HCT116 (cell line): ENCODE measurements around the gene GAK. TPM values are rescaled to one million over a fixed set of nuclear protein-coding genes. Genes with fewer than 3 reads are reported as not detected.

ENCODE experiments used
- ATAC-seq: fragments of 200-7000 bp; cut with Tn5 transposase; 2 replicates; pipeline ENCODE4 v1.9.1; 2020; ENCODE audit warnings: mild to moderate bottlenecking, moderate library complexity
- BruUV-seq: library from RNA; stranded (reverse); fragments of 400-500 nt; replicated peaks from 2 replicates; lab custom pipeline; 2021; lab: Mats Ljungman, UMichigan
- CTCF ChIA-PET: fragments of 300-600 bp; sonication (Branson Sonifier 250); formaldehyde crosslinking; loops from one replicate; lab custom pipeline; 2021; ENCODE audit warnings: antibody characterized with exemption; lab: Charles Lee
- POLR2A ChIA-PET: fragments of 300-600, 350-600 bp; sonication (Branson Sonifier 250); formaldehyde crosslinking; loops from one replicate; lab custom pipeline; 2021; ENCODE audit warnings: antibody characterized with exemption; lab: Charles Lee
- RAD21 ChIA-PET, 2 experiments: fragments of 300-600 bp; sonication (Branson Sonifier 250); formaldehyde crosslinking; loops; one replicate each; lab custom pipeline; 2023; ENCODE audit warnings: low total read pairs in 2 of 2; ENCODE audit not compliant: uncharacterized antibody in 2 of 2, unreplicated experiment in 2 of 2, low non-redundant PET in 1 of 2; lab: Charles Lee
- DNase-seq: peaks from one replicate; pipeline ENCODE4 v3.0.0-alpha.2; 2010; ENCODE audit warnings: low read depth, low spot score
- H2AFZ ChIP-seq: fragments of 200-600 bp; shearing (Covaris generic), sonication (generic); 2 replicates; pipeline ENCODE4 v1.6.1; 2017; ENCODE audit warnings: low read depth, mixed run types, mixed read lengths, antibody characterized with exemption, low read length; ENCODE audit not compliant: poor library complexity, severe bottlenecking
- H3K27ac ChIP-seq: 2 replicates; pipeline ENCODE4 v1.5.1; 2012; ENCODE audit warnings: low read depth, low read length
- H3K27me3 ChIP-seq: fragments of 200-600 bp; sonication (generic); 2 replicates; pipeline ENCODE4 v1.6.1; 2016; ENCODE audit warnings: mixed run types, low read length, mixed read lengths; ENCODE audit not compliant: insufficient read depth
- H3K36me3 ChIP-seq, 2 experiments: fragments of 200-500 bp in 1 of 2; fragments of 200-600 bp in 1 of 2; sonication (Bioruptor generic) in 1 of 2; sonication (generic) in 1 of 2; 2 replicates each; pipeline versions ENCODE4 v1.5.1 to v1.6.1; 2014 to 2016; ENCODE audit warnings: low read length in 2 of 2, inconsistent platforms in 1 of 2, mixed read lengths in 1 of 2, mixed run types in 1 of 2; ENCODE audit not compliant: insufficient read depth in 2 of 2, control insufficient read depth in 1 of 2
- H3K4me1 ChIP-seq, 2 experiments: fragments of 200-600 bp in 1 of 2; sonication (generic) in 1 of 2; 2 replicates each; pipeline versions ENCODE4 v1.5.1 to v1.6.1; 2012 to 2017; ENCODE audit warnings: low read length in 2 of 2, inconsistent platforms in 1 of 2, mild to moderate bottlenecking in 1 of 2, mixed read lengths in 1 of 2, mixed run types in 1 of 2, moderate library complexity in 1 of 2; ENCODE audit not compliant: insufficient read depth in 2 of 2, control insufficient read depth in 1 of 2
- H3K4me2 ChIP-seq: fragments of 200-600 bp; sonication (generic); 2 replicates; pipeline ENCODE4 v1.6.1; 2017; ENCODE audit warnings: mixed run types, low read length, mixed read lengths
- H3K4me3 ChIP-seq, 2 experiments: fragments of 200-600 bp in 1 of 2; sonication (generic) in 1 of 2; replicated peaks in 1 of 2; 2 replicates each; pipeline ENCODE4 v1.5.1; 2011 to 2016; ENCODE audit warnings: low read length in 2 of 2, control low read depth in 1 of 2, low read depth in 1 of 2, mild to moderate bottlenecking in 1 of 2, mixed read lengths in 1 of 2, mixed run types in 1 of 2
- H3K79me2 ChIP-seq: fragments of 200-600 bp; sonication (generic); 2 replicates; pipeline ENCODE4 v1.6.1; 2017; ENCODE audit warnings: mild to moderate bottlenecking, mixed run types, low read length, moderate library complexity, mixed read lengths; ENCODE audit not compliant: insufficient read depth
- H3K9ac ChIP-seq: fragments of 200-600 bp; sonication (generic); 2 replicates; pipeline ENCODE4 v1.6.1; 2016; ENCODE audit warnings: low read length, mixed read lengths
- H3K9me2 ChIP-seq: fragments of 200-600 bp; sonication (generic), shearing (Covaris generic); 2 replicates; pipeline ENCODE4 v1.6.1; 2017; ENCODE audit warnings: mixed run types, mild to moderate bottlenecking, moderate library complexity; ENCODE audit not compliant: insufficient read depth
- H3K9me3 ChIP-seq, 2 experiments: fragments of 200-500 bp in 1 of 2; fragments of 200-600 bp in 1 of 2; sonication (Bioruptor generic) in 1 of 2; sonication (generic) in 1 of 2; 2 replicates each; pipeline ENCODE4 v1.6.1; 2014 to 2017; ENCODE audit warnings: low read length in 2 of 2, mixed read lengths in 2 of 2, inconsistent platforms in 1 of 2, low read depth in 1 of 2, mild to moderate bottlenecking in 1 of 2, mixed run types in 1 of 2, moderate library complexity in 1 of 2; ENCODE audit not compliant: control insufficient read depth in 1 of 2, insufficient read depth in 1 of 2
- H4K20me1 ChIP-seq: fragments of 200-600 bp; sonication (generic), shearing (Covaris generic); 2 replicates; pipeline ENCODE4 v1.6.1; 2017; ENCODE audit warnings: mixed run types, mild to moderate bottlenecking, moderate library complexity; ENCODE audit not compliant: insufficient read depth
- CBX3 ChIP-seq: IDR thresholded peaks from 2 replicates; pipeline ENCODE4 v1.6.1; 2012; ENCODE audit warnings: low read depth
- CEBPB ChIP-seq: IDR thresholded peaks from 2 replicates; pipeline ENCODE4 v1.6.1; 2012; ENCODE audit warnings: low read depth
- ELF1 ChIP-seq: IDR thresholded peaks from 2 replicates; pipeline ENCODE4 v1.6.1; 2012; ENCODE audit warnings: low read depth, borderline replicate concordance
- FOSL1 ChIP-seq: IDR thresholded peaks from 2 replicates; pipeline ENCODE4 v1.6.1; 2012; ENCODE audit warnings: low read depth
- JUND ChIP-seq: IDR thresholded peaks from 2 replicates; pipeline ENCODE4 v1.6.1; 2012
- POLR2A ChIP-seq: IDR thresholded peaks from 2 replicates; pipeline ENCODE4 v1.7.0; 2011; ENCODE audit warnings: borderline replicate concordance; ENCODE audit not compliant: insufficient read depth, insufficient read length; ENCODE audit errors: extremely low read depth
- POLR2AphosphoS5 ChIP-seq: IDR thresholded peaks from 2 replicates; pipeline ENCODE4 v1.6.1; 2011; ENCODE audit warnings: mild to moderate bottlenecking, low read depth, low read length, moderate library complexity
- RAD21 ChIP-seq: IDR thresholded peaks from 2 replicates; pipeline ENCODE4 v1.6.1; 2012; ENCODE audit warnings: low read depth, mild to moderate bottlenecking
- SP1 ChIP-seq: IDR thresholded peaks from 2 replicates; pipeline ENCODE4 v1.6.1; 2012; ENCODE audit warnings: low read depth
- SRF ChIP-seq: IDR thresholded peaks from 2 replicates; pipeline ENCODE4 v1.6.1; 2012; ENCODE audit warnings: low read depth
- TCF7L2 ChIP-seq: IDR thresholded peaks from 2 replicates; pipeline ENCODE4 v1.7.0; 2011; ENCODE audit warnings: borderline replicate concordance, inconsistent platforms; ENCODE audit not compliant: insufficient read depth, insufficient read length; ENCODE audit errors: extremely low read depth
- ZNF274 ChIP-seq: fragments of 200-500 bp; sonication (Bioruptor generic); IDR thresholded peaks from 2 replicates; pipeline ENCODE4 v1.6.1; 2014; ENCODE audit warnings: mild to moderate bottlenecking, low read depth, low read length, inconsistent platforms
- intact Hi-C: fragments of 100-400 bp; cut with micrococcal nuclease; formaldehyde crosslinking; loops from 2 replicates; pipeline ENCODE4 v1.10.0; 2022
- total RNA-seq: library from RNA; stranded (reverse); gene quantifications from one replicate; pipeline ENCODE4 v1.2.1, GENCODE V29; 2021; ENCODE audit not compliant: unreplicated experiment
- TF ChIP-seq, protein P1 (sequence below): IDR thresholded peaks from 2 replicates; pipeline ENCODE4 v1.6.1; 2012
- TF ChIP-seq, protein P2 (sequence below): IDR thresholded peaks from 2 replicates; pipeline ENCODE4 v1.6.1; 2012
- TF ChIP-seq, protein P3 (sequence below): IDR thresholded peaks from 2 replicates; pipeline ENCODE4 v1.6.1; 2011; ENCODE audit warnings: mild to moderate bottlenecking, low read length, moderate library complexity; ENCODE audit not compliant: insufficient replicate concordance; ENCODE audit errors: extremely low read depth

The GAK gene
- total RNA-seq, 1 experiment from 2014 or later = 123 TPM

DNA sequence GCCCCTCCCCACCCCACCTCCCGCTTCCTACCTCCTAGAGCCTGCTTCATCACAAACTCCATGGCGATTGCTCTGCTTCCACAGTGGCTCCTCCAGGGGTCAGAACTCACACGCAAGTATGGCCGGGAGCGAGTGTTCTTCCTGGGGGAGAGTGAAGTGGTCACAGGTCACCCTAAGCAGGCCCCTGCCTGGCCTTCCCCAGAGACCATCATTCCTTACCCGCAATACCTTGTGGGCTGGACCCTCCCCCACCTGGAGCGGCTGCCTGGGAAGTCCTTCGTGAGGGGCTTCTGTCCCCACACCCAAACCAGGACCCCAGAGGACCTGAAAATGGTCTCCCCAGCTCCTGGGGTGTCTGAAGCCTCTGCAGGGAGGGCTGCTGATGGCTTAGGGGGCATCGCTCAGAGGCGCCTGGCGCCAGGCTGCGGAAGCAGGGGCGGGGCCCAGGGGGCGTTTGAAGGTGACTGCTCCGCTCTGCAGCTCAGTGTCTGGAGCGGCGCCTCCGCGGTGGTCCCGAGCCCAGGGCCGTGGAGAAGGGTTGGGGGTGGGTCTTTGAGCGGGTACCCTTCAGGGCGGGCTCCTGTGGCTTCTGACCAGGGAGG is 107.6 kb downstream of the GAK start:
- RAD21 ChIA-PET = no interaction called here
- Histone ChIP-seq H3K4me3 (no peak overlapping the region), H3K4me2 (peak overlapping the region; percentile 59; the same call in 1 of the 2 replicates), H3K27ac (no peak overlapping the region), H2AFZ (no peak overlapping the region), H3K9ac (no peak overlapping the region), H3K79me2 (no peaks in the 10 kb centered on the region), H3K36me3 (no peaks in the 10 kb centered on the region), H3K27me3 (no peaks in the 10 kb centered on the region), H3K9me3 (no peaks in the 10 kb centered on the region), H4K20me1 (no peaks in the 10 kb centered on the region), H3K4me1 (peaks cover 0 to 3% of the 10 kb centered on the region in 2 experiments; a peak in 1 of 4 replicates), H3K9me2 (no peaks in the 10 kb centered on the region)
- POLR2A ChIA-PET = no interaction called here
- DNase-seq (no peak), ATAC-seq (no peak)
- CTCF ChIA-PET = no interaction called here
- TF ChIP-seq FOSL1 (no peak), RAD21 (no peak), SP1 (no peak), JUND (no peak), TCF7L2 (no peak), CBX3 (no peak), ZNF274 (no peak), POLR2AphosphoS5 (no peak), CEBPB (no peak), ELF1 (no peak)
- TF ChIP-seq, protein P1, sequence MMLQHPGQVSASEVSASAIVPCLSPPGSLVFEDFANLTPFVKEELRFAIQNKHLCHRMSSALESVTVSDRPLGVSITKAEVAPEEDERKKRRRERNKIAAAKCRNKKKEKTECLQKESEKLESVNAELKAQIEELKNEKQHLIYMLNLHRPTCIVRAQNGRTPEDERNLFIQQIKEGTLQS = no peak
- no TSS peak for BruUV-seq
- intact Hi-C loops = no loop called here

DNA sequence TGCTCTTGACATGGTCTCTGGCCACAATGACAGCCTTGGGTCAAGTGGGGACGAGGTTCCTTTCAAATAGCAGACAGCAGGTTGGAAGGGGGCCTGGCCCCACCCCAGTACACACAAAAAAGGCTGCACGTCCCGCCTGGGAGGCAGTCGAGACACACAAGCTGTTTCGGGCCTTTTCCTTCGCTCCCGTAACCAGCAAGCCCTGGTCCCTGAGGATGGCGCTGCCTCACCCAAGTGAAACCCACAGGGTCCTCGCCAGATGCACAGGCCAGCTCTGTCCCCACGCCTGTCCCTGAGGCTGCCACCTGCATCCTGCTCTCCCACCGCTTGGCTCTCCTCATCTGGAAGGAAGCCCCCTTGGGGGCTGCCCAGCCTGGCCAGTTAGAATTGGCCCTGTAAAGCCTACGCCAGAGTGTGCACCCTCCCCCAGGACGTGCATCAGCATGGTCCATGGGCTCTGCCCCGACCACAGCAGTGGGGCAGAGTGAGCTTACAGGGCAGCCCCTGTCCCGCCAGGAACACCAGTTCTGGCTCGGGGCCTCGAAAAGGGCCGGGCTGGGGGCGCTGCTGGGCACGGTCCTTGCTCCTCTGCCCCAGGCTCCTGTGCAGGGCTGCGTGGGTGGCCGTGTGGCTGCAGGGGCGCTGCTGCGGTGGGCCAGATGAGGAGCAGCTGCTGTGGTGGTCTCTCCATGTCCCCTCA is 108.2 kb downstream of the GAK start:
- Histone ChIP-seq H3K4me3 (no peak overlapping the region), H3K36me3 (no peaks in the 10 kb centered on the region), H3K9me3 (no peaks in the 10 kb centered on the region), H2AFZ (no peak overlapping the region), H3K4me2 (no peak overlapping the region), H3K9me2 (no peaks in the 10 kb centered on the region), H3K9ac (no peak overlapping the region), H3K4me1 (peaks cover 0 to 3% of the 10 kb centered on the region in 2 experiments; a peak in 1 of 4 replicates), H4K20me1 (no peaks in the 10 kb centered on the region), H3K27me3 (no peaks in the 10 kb centered on the region), H3K79me2 (no peaks in the 10 kb centered on the region), H3K27ac (no peak overlapping the region)
- DNase-seq (no peak), ATAC-seq (no peak)
- POLR2A ChIA-PET = no interaction called here
- TSS peak; percentile 57 for BruUV-seq
- RAD21 ChIA-PET = no interaction called here
- intact Hi-C loops = no loop called here
- CTCF ChIA-PET = no interaction called here
- no peak for TF ChIP-seq POLR2A
- TF ChIP-seq, protein P1 = no peak
- TF ChIP-seq, protein P2, sequence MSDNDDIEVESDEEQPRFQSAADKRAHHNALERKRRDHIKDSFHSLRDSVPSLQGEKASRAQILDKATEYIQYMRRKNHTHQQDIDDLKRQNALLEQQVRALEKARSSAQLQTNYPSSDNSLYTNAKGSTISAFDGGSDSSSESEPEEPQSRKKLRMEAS = no peak
- TF ChIP-seq CBX3 = no peak
- no peak for TF ChIP-seq ZNF274
- no peak for TF ChIP-seq SRF
- TF ChIP-seq, protein P3, sequence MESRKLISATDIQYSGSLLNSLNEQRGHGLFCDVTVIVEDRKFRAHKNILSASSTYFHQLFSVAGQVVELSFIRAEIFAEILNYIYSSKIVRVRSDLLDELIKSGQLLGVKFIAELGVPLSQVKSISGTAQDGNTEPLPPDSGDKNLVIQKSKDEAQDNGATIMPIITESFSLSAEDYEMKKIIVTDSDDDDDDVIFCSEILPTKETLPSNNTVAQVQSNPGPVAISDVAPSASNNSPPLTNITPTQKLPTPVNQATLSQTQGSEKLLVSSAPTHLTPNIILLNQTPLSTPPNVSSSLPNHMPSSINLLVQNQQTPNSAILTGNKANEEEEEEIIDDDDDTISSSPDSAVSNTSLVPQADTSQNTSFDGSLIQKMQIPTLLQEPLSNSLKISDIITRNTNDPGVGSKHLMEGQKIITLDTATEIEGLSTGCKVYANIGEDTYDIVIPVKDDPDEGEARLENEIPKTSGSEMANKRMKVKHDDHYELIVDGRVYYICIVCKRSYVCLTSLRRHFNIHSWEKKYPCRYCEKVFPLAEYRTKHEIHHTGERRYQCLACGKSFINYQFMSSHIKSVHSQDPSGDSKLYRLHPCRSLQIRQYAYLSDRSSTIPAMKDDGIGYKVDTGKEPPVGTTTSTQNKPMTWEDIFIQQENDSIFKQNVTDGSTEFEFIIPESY = no peak
